Thyroid gland (tissue), 4 donors: ENCODE measurements around the gene ZNF235. TPM values are rescaled to one million over a fixed set of nuclear protein-coding genes. Genes with fewer than 3 reads are reported as not detected.

ENCODE experiments used
- DNase-seq, 2 donors: peaks; one replicate each; pipeline ENCODE4 v3.0.0-alpha.2; 2019
- H3K27ac ChIP-seq, 3 donors: fragments of 200-600 bp; sonication (generic); 1 replicate in 2 of 3; 2 replicates in 1 of 3; pipeline ENCODE4 v1.5.1; 2016 to 2019; ENCODE audit warnings: mild to moderate bottlenecking in 1 of 3, moderate library complexity in 1 of 3
- H3K27me3 ChIP-seq: fragments of 200-600 bp; sonication (generic); one replicate; pipeline ENCODE4 v1.5.1; 2019
- H3K36me3 ChIP-seq, 2 donors: fragments of 200-600 bp; sonication (generic); one replicate each; pipeline ENCODE4 v1.5.1; 2016 to 2019
- H3K4me1 ChIP-seq, 2 donors: fragments of 200-600 bp; sonication (generic); one replicate each; pipeline ENCODE4 v1.5.1; 2017 to 2019
- H3K4me3 ChIP-seq, 3 donors: fragments of 200-600 bp; sonication (generic); replicated peaks in 1 of 3; 1 replicate in 2 of 3; 2 replicates in 1 of 3; pipeline ENCODE4 v1.5.1; 2016; ENCODE audit warnings: mild to moderate bottlenecking in 1 of 3
- H3K9me3 ChIP-seq: fragments of 200-600 bp; sonication (generic); one replicate; pipeline ENCODE4 v1.5.1; 2017
- CTCF ChIP-seq, 6 experiments: fragments of 200-600 bp in 3 of 6; fragments of 450-650 bp in 3 of 6; sonication (generic) in 3 of 6; IDR thresholded peaks; one replicate each; pipeline ENCODE4 v1.5.1; 2016 to 2019; ENCODE audit warnings: antibody characterized with exemption in 6 of 6, mild to moderate bottlenecking in 2 of 6, inconsistent platforms in 1 of 6, moderate library complexity in 1 of 6
- POLR2A ChIP-seq, 2 donors: fragments of 450-650 bp; IDR thresholded peaks; one replicate each; pipeline ENCODE4 v1.6.1; 2017; ENCODE audit warnings: antibody characterized with exemption in 2 of 2, mild to moderate bottlenecking in 2 of 2, moderate library complexity in 1 of 2
- WGBS, 2 donors: methylation state at CpG; one replicate each; pipeline ENCODE4 v1.1.5; 2017; 5-methylcytosine and 5-hydroxymethylcytosine counted together
- intact Hi-C: fragments of 100-400 bp; cut with DNase I; formaldehyde crosslinking; loops from one replicate; pipeline ENCODE4 v1.15.1; 2023
- total RNA-seq, 4 donors: library from RNA; depleted of rRNA; stranded (reverse); fragments of >200 nt; gene quantifications; one replicate each; pipeline ENCODE4 v1.2.3, GENCODE V29; 2016

The ZNF235 gene
- total RNA-seq, 4 donors from 2014 or later = 7.3 to 17.7 (median 12.8) TPM

- Histone ChIP-seq H3K27ac (no peak overlapping the region), H3K36me3 (peaks cover 76 to 78% of the 10 kb centered on the region in 2 donors), H3K9me3 (no peaks in the 10 kb centered on the region), H3K4me3 (no peak overlapping the region), H3K4me1 (no peaks in the 10 kb centered on the region), H3K27me3 (no peaks in the 10 kb centered on the region)
- TF ChIP-seq CTCF (IDR thresholded peaks at IDR 0.05) (no peak), POLR2A (IDR thresholded peaks at IDR 0.05) (no peak)
- intact Hi-C loops = no loop called here
- DNase-seq = no peak
- WGBS, 2 donors = 89 to 100% methylated on average over 1 of the region's 1 CpG
Measured at GRCh38 chr19:44332145-44332544, 27.3 kb upstream of the ZNF235 start.

- DNase-seq = no peak
- H3K4me1 ChIP-seq = no peaks in the 10 kb centered on the region
- H3K36me3 ChIP-seq = no peaks in the 10 kb centered on the region
- 69 to 89% methylated on average over 2 of the region's 2 CpGs for WGBS, 2 donors
- no peak overlapping the region for H3K4me3 ChIP-seq
- H3K9me3 ChIP-seq = no peaks in the 10 kb centered on the region
- H3K27me3 ChIP-seq = no peaks in the 10 kb centered on the region
- intact Hi-C loops = no loop called here
- H3K27ac ChIP-seq = no peak overlapping the region
- TF ChIP-seq CTCF (IDR thresholded peaks at IDR 0.05) = no peak
- no peak for TF ChIP-seq POLR2A (IDR thresholded peaks at IDR 0.05)
Measured at GRCh38 chr19:44315883-44316282, 11.1 kb upstream of the ZNF235 start.

- intact Hi-C loops = no loop called here
- no peak for DNase-seq
- Histone ChIP-seq H3K27me3 (no peaks in the 10 kb centered on the region), H3K4me1 (no peaks in the 10 kb centered on the region), H3K27ac (no peak overlapping the region), H3K9me3 (no peaks in the 10 kb centered on the region), H3K36me3 (no peaks in the 10 kb centered on the region), H3K4me3 (no peak overlapping the region)
- WGBS, 2 donors = 73 to 79% methylated on average over 1 of the region's 1 CpG
- no peak for TF ChIP-seq POLR2A (IDR thresholded peaks at IDR 0.05)
- no peak for TF ChIP-seq CTCF (IDR thresholded peaks at IDR 0.05)
Measured at GRCh38 chr19:44313231-44313630, 8.4 kb upstream of the ZNF235 start.

GRCh38 chr19:44308011-44308410 lies 3.2 kb upstream of the ZNF235 start:
- peaks cover 6% of the 10 kb centered on the region in 2 donors for H3K4me1 ChIP-seq
- no peak overlapping the region for H3K27ac ChIP-seq
- WGBS, 2 donors = 92% methylated on average over 3 of the region's 3 CpGs
- no peaks in the 10 kb centered on the region for H3K36me3 ChIP-seq
- no peak overlapping the region for H3K4me3 ChIP-seq
- DNase-seq = no peak
- intact Hi-C loops = loop anchor here (10.0 kb wide), 1 partner anchor 47 kb away; the partner anchor contains the start of gene ZNF112
- H3K27me3 ChIP-seq = no peaks in the 10 kb centered on the region
- TF ChIP-seq POLR2A (IDR thresholded peaks at IDR 0.05) = no peak
- TF ChIP-seq CTCF (IDR thresholded peaks at IDR 0.05) = no peak
- no peaks in the 10 kb centered on the region for H3K9me3 ChIP-seq

- Histone ChIP-seq H3K9me3 (no peaks in the 10 kb centered on the region), H3K27me3 (no peaks in the 10 kb centered on the region), H3K4me3 (no peak overlapping the region), H3K36me3 (peaks cover 4 to 8% of the 10 kb centered on the region in 2 donors), H3K4me1 (peaks cover 6% of the 10 kb centered on the region in 2 donors), H3K27ac (no peak overlapping the region)
- DNase-seq = no peak
- WGBS, 2 donors = 91 to 92% methylated on average over 15 of the region's 15 CpGs
- TF ChIP-seq CTCF (IDR thresholded peaks at IDR 0.05) (no peak), POLR2A (IDR thresholded peaks at IDR 0.05) (no peak)
- intact Hi-C loops = loop anchor here (10.0 kb wide), 1 partner anchor 49 kb away; the partner anchor contains the start of gene ZNF112
Measured at GRCh38 chr19:44306283-44306682, 1.5 kb upstream of the ZNF235 start.
